K562 (cell line): ENCODE results near the gene HVCN1. TPM values are rescaled to one million over a fixed set of nuclear protein-coding genes. Genes with fewer than 3 reads are reported as not detected.

Experiments used
- ADNP ChIP-seq: fragments of 200-800 bp; sonication (Bioruptor generic); IDR thresholded peaks from 2 replicates; pipeline ENCODE4 v1.6.1; 2016; ENCODE audit warnings: missing genetic modification characterization, missing compliant biosample characterization
- MAFK ChIP-seq: IDR thresholded peaks from 2 replicates; pipeline ENCODE4 v1.6.1; 2011; ENCODE audit warnings: low read length, improper control_type of control experiment
- MBD2 ChIP-seq: sonication (generic); IDR thresholded peaks from 2 replicates; pipeline ENCODE4 v1.6.1; 2016; ENCODE audit warnings: low read depth, borderline replicate concordance
- PRMT5 ChIP-seq: sonication (generic); formaldehyde crosslinking; IDR thresholded peaks from 2 replicates; pipeline ENCODE4 v1.5.0; 2020; ENCODE audit warnings: missing genetic modification reagents
- REST ChIP-seq, 2 experiments: fragments of 450-650 bp; formaldehyde crosslinking in 1 of 2; IDR thresholded peaks; 2 replicates each; pipeline versions ENCODE4 v1.4.0 to v1.6.1; 2014 to 2020; ENCODE audit warnings: mild to moderate bottlenecking in 2 of 2, borderline replicate concordance in 1 of 2, low read depth in 1 of 2
- SOX6 ChIP-seq: fragments of 450-650 bp; IDR thresholded peaks from 2 replicates; pipeline ENCODE4 v1.6.1; 2014; ENCODE audit warnings: mild to moderate bottlenecking
- SP1 ChIP-seq: sonication (generic); formaldehyde crosslinking; IDR thresholded peaks from 2 replicates; pipeline ENCODE4 v1.8.1; 2022; ENCODE audit warnings: mild to moderate bottlenecking, missing genetic modification reagents
- ZFP91 ChIP-seq: sonication (generic); formaldehyde crosslinking; IDR thresholded peaks from 2 replicates; pipeline ENCODE4 v1.8.0; 2022; ENCODE audit warnings: mild to moderate bottlenecking, missing genetic modification reagents
- ZKSCAN1 ChIP-seq: fragments of 150-350 bp; IDR thresholded peaks from 2 replicates; pipeline ENCODE4 v1.6.1; 2016; ENCODE audit warnings: low read depth, low read length
- ZNF232 ChIP-seq: sonication (generic); formaldehyde crosslinking; IDR thresholded peaks from 2 replicates; pipeline ENCODE4 v1.8.0; 2022; ENCODE audit warnings: mild to moderate bottlenecking, missing genetic modification reagents
- polyA plus RNA-seq, 8 experiments: library from polyadenylated mRNA; depleted of rRNA in 4 of 8; stranded (reverse) in 5 of 8; unstranded in 3 of 8; fragments of >200 nt; fragmentation: Nextera tagmentation in 2 of 8; fragmentation: Illumina TruSeq in 1 of 8; extraction: Ambion mirVana in 2 of 8; extraction: Trizol in 1 of 8; gene quantifications; 2 replicates each; pipeline versions ENCODE4 v1.2.1 to v1.2.3, GENCODE V29; 2011 to 2014; ENCODE audit warnings: inconsistent platforms in 1 of 8, missing spikeins in 1 of 8
- total RNA-seq, 7 experiments: library from RNA; depleted of rRNA in 6 of 7; stranded (reverse); fragments of >200 nt in 6 of 7; fragmentation: Illumina TruSeq in 2 of 7; extraction: Trizol in 2 of 7; gene quantifications; 2 replicates each; pipeline versions ENCODE4 v1.2.1 to v1.2.3, GENCODE V29; 2011 to 2021; ENCODE audit warnings: low replicate concordance in 1 of 7
- TF ChIP-seq, protein P1 (sequence below): sonication (generic); formaldehyde crosslinking; IDR thresholded peaks from 2 replicates; pipeline ENCODE4 v1.4.0; 2020; ENCODE audit warnings: mild to moderate bottlenecking, missing genetic modification reagents
- TF ChIP-seq, protein P2 (sequence below): fragments of 150-350 bp; IDR thresholded peaks from 2 replicates; pipeline ENCODE4 v1.6.1; 2014; ENCODE audit warnings: low read depth, mild to moderate bottlenecking, low read length, borderline replicate concordance

Gene HVCN1
- total and polyA plus RNA-seq, 9 of the 15 experiments (the other 6 are each of a cell fraction or from before 2014, with no cell fraction given), result 0.21 to 1.4 (median 0.74) TPM

DNA sequence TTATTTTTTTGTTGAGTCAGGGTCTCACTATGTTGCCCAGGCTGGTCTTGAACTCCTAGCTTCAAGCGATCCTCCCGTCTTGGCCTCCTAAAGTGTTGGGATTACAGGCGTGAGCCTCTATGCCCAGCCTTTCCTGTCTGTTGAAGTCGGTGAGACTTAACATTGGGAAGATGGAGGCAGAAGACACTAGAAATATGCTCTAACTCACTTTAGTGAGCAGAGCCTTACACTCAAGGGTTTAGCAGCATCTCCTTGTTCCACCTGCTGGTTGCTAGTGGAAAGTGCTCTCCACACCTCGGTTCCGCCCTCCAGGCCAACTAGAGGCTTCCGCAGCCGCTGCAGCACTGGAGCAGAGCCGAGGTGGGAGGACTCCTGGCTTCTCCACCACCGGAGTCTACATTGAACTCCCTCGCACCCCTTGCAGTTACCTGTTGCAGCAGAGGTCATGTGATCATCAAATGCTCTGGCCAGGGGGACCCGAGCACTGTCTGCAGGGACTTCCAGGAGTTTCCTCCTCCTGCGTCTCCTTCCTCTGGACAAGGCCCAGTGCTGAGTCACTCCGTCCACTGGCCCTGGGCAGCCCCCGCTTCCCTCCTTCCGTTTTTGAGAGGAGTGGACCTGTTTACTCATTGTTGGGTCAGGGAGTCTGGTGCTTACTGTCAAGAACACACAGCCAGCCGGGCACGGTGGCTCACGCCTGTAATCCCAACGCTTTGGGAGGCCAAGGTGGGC, 9.4 kb upstream of the HVCN1 start (continued):
- TF ChIP-seq REST (IDR thresholded peaks at IDR 0.05; ENCODE audit: borderline replicate concordance) (peak; percentile 84), REST (CRISPR knock-in tag; IDR thresholded peaks at IDR 0.05; ENCODE audit: low read depth) (peak; percentile 72), ZKSCAN1 (no peak), PRMT5 (no peak), SP1 (CRISPR knock-in tag) (no peak), ZNF232 (CRISPR knock-in tag) (no peak), ZFP91 (CRISPR knock-in tag) (no peak), MBD2 (no peak), ADNP (tag) (peak; percentile 59; the same call in 1 of the 2 replicates), SOX6 (peak; percentile 73), MAFK (peak; percentile 84)
- TF ChIP-seq, protein P1, sequence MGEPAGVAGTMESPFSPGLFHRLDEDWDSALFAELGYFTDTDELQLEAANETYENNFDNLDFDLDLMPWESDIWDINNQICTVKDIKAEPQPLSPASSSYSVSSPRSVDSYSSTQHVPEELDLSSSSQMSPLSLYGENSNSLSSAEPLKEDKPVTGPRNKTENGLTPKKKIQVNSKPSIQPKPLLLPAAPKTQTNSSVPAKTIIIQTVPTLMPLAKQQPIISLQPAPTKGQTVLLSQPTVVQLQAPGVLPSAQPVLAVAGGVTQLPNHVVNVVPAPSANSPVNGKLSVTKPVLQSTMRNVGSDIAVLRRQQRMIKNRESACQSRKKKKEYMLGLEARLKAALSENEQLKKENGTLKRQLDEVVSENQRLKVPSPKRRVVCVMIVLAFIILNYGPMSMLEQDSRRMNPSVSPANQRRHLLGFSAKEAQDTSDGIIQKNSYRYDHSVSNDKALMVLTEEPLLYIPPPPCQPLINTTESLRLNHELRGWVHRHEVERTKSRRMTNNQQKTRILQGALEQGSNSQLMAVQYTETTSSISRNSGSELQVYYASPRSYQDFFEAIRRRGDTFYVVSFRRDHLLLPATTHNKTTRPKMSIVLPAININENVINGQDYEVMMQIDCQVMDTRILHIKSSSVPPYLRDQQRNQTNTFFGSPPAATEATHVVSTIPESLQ (CRISPR knock-in tag), result no peak
- TF ChIP-seq, protein P2, sequence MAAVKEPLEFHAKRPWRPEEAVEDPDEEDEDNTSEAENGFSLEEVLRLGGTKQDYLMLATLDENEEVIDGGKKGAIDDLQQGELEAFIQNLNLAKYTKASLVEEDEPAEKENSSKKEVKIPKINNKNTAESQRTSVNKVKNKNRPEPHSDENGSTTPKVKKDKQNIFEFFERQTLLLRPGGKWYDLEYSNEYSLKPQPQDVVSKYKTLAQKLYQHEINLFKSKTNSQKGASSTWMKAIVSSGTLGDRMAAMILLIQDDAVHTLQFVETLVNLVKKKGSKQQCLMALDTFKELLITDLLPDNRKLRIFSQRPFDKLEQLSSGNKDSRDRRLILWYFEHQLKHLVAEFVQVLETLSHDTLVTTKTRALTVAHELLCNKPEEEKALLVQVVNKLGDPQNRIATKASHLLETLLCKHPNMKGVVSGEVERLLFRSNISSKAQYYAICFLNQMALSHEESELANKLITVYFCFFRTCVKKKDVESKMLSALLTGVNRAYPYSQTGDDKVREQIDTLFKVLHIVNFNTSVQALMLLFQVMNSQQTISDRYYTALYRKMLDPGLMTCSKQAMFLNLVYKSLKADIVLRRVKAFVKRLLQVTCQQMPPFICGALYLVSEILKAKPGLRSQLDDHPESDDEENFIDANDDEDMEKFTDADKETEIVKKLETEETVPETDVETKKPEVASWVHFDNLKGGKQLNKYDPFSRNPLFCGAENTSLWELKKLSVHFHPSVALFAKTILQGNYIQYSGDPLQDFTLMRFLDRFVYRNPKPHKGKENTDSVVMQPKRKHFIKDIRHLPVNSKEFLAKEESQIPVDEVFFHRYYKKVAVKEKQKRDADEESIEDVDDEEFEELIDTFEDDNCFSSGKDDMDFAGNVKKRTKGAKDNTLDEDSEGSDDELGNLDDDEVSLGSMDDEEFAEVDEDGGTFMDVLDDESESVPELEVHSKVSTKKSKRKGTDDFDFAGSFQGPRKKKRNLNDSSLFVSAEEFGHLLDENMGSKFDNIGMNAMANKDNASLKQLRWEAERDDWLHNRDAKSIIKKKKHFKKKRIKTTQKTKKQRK, result no peak
